Measurements from ENCODE around the gene ZNF552.
"Not testable (repeated sequence)": the region's sequence is repeated elsewhere in the genome, so short reads cannot be mapped to it uniquely, and the experiment has no call there.

ZNF552 gene

GRCh38 chr19:57829316-57829715, 14.6 kb upstream of the ZNF552 start:
- Histone ChIP-seq H3K9ac (ENCODE audit: low read depth, low read length) (no peak overlapping the region), H2AFZ (ENCODE audit: low read depth, low read length) (no peak overlapping the region), H3K4me1 (ENCODE audit: insufficient read depth, low read length) (no peaks in the 10 kb centered on the region), H4K20me1 (ENCODE audit: insufficient read depth, low read length) (peaks cover 18% of the 10 kb centered on the region), H3K4me2 (ENCODE audit: insufficient read depth, low read length) (no peak overlapping the region), H3K36me3 (ENCODE audit: insufficient read depth, low read length) (peaks cover 31% of the 10 kb centered on the region), H3K4me3 (ENCODE audit: low read depth in 1 of 2, low read length in 2 of 2) (no peak overlapping the region), H3K9me3 (ENCODE audit: insufficient read depth, low read length, severe bottlenecking) (no peaks in the 10 kb centered on the region), H3K79me2 (ENCODE audit: insufficient read depth, low read length) (peaks cover 87% of the 10 kb centered on the region), H3K27ac (ENCODE audit: low read length) (no peak overlapping the region), H3K27me3 (ENCODE audit: insufficient read depth, low read length, poor library complexity) (no peaks in the 10 kb centered on the region)
- TF ChIP-seq CTCF (IDR thresholded peaks at IDR 0.05; ENCODE audit: borderline replicate concordance, extremely low read depth, low read length, poor library complexity, severe bottlenecking) (no peak), EZH2 (IDR thresholded peaks at IDR 0.05; ENCODE audit: borderline replicate concordance, low read depth, low read length, severe bottlenecking) (no peak)
- ATAC-seq (ENCODE audit: insufficient read depth, low read depth) (no peak), DNase-seq (no peak)

DNA sequence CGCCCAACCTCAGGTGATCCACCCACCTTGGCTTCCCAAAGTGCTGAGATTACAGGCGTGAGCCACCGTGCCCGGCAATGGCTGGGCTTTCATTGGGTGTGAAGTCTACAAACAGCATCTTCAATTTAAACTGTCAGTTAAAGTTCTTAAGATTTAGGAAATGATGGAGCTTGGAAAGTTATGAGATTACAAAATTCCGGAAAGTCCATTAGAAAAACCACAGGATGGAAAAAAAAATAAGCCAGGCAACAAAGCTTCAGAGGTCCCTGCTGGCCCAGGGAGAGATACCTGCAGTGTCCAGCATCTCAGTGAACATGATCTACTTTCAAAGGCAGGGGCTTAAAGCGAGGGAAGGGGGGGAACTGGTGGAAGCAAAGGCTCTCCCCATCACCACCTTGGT, 10.8 kb upstream of the ZNF552 start:
- DNase-seq (no peak), ATAC-seq (ENCODE audit: insufficient read depth, low read depth) (no peak)
- Histone ChIP-seq H3K9ac (ENCODE audit: low read depth, low read length) (no peak overlapping the region), H4K20me1 (ENCODE audit: insufficient read depth, low read length) (peaks cover 32% of the 10 kb centered on the region), H3K79me2 (ENCODE audit: insufficient read depth, low read length) (peaks cover 95% of the 10 kb centered on the region), H3K4me2 (ENCODE audit: insufficient read depth, low read length) (no peak overlapping the region), H3K27me3 (ENCODE audit: insufficient read depth, low read length, poor library complexity) (no peaks in the 10 kb centered on the region), H3K9me3 (ENCODE audit: insufficient read depth, low read length, severe bottlenecking) (no peaks in the 10 kb centered on the region), H2AFZ (ENCODE audit: low read depth, low read length) (no peak overlapping the region), H3K27ac (ENCODE audit: low read length) (no peak overlapping the region), H3K4me3 (ENCODE audit: low read depth in 1 of 2, low read length in 2 of 2) (no peak overlapping the region), H3K36me3 (ENCODE audit: insufficient read depth, low read length) (peaks cover 55% of the 10 kb centered on the region), H3K4me1 (ENCODE audit: insufficient read depth, low read length) (peaks cover 11% of the 10 kb centered on the region)
- TF ChIP-seq CTCF (IDR thresholded peaks at IDR 0.05; ENCODE audit: borderline replicate concordance, extremely low read depth, low read length, poor library complexity, severe bottlenecking): no peak
- TF ChIP-seq EZH2 (IDR thresholded peaks at IDR 0.05; ENCODE audit: borderline replicate concordance, low read depth, low read length, severe bottlenecking): no peak

DNA sequence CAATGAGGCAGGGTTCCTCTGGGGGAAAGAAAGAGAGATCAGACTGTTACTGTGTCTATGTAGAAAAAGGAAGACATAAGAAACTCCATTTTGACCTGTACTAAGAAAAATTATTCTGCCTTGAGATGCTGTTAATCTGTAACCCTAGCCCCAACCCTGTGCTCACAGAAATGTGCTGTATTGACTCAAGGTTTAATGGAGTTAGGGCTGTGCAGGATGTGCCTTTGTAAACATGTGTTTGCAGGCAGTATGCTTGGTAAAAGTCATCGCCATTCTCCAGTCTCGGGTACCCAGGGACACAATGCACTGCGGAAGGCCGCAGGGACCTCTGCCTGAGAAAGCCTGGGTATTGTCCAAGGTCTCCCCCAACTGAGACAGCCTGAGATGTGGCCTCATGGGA, 8.9 kb upstream of the ZNF552 start:
- peaks cover 93% of the 10 kb centered on the region for H3K79me2 ChIP-seq (ENCODE audit: insufficient read depth, low read length)
- H3K36me3 ChIP-seq (ENCODE audit: insufficient read depth, low read length): peaks cover 45% of the 10 kb centered on the region
- H4K20me1 ChIP-seq (ENCODE audit: insufficient read depth, low read length): peaks cover 24% of the 10 kb centered on the region; the same call in 1 of the 2 replicates

DNA sequence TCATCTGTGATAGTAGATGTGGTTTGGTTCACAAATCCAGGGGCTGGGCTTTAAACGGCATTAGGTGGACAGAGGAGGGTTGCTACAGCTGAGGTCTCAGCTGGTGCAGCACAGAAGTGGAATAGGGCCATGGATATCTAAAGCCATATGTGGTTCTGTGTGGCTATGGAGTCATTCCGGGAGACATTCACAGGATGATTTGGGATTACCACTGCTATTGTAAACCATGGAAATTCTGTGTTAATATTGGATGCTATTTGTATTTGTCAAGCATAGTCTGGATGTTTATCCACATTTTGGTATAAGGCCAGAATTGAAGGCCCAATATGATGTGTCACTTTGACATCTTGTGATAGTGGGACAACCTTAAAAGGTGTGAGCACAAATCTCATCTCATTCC, 8.4 kb upstream of the ZNF552 start:
- not testable (repeated sequence) for H3K9me3 ChIP-seq (ENCODE audit: insufficient read depth, low read length, severe bottlenecking); H3K27ac ChIP-seq (ENCODE audit: low read length); H3K27me3 ChIP-seq (ENCODE audit: insufficient read depth, low read length, poor library complexity); ATAC-seq (ENCODE audit: insufficient read depth, low read depth); H2AFZ ChIP-seq (ENCODE audit: low read depth, low read length); H3K9ac ChIP-seq (ENCODE audit: low read depth, low read length); H3K4me2 ChIP-seq (ENCODE audit: insufficient read depth, low read length); DNase-seq; H3K4me3 ChIP-seq (ENCODE audit: low read depth in 1 of 2, low read length in 2 of 2)
- peaks cover 93% of the 10 kb centered on the region for H3K79me2 ChIP-seq (ENCODE audit: insufficient read depth, low read length)
- peaks cover 45% of the 10 kb centered on the region for H3K36me3 ChIP-seq (ENCODE audit: insufficient read depth, low read length)
- H4K20me1 ChIP-seq (ENCODE audit: insufficient read depth, low read length): peaks cover 24% of the 10 kb centered on the region; the same call in 1 of the 2 replicates
- peaks cover 25% of the 10 kb centered on the region for H3K4me1 ChIP-seq (ENCODE audit: insufficient read depth, low read length)

More for the DNA sequence above, 8.9 kb upstream of the ZNF552 start:
- H3K27ac ChIP-seq (ENCODE audit: low read length); H3K4me2 ChIP-seq (ENCODE audit: insufficient read depth, low read length); H3K9me3 ChIP-seq (ENCODE audit: insufficient read depth, low read length, severe bottlenecking); ATAC-seq (ENCODE audit: insufficient read depth, low read depth); DNase-seq; H2AFZ ChIP-seq (ENCODE audit: low read depth, low read length); H3K4me3 ChIP-seq (ENCODE audit: low read depth in 1 of 2, low read length in 2 of 2); H3K9ac ChIP-seq (ENCODE audit: low read depth, low read length); H3K27me3 ChIP-seq (ENCODE audit: insufficient read depth, low read length, poor library complexity): not testable (repeated sequence)
- H3K4me1 ChIP-seq (ENCODE audit: insufficient read depth, low read length): peaks cover 20% of the 10 kb centered on the region

DNA sequence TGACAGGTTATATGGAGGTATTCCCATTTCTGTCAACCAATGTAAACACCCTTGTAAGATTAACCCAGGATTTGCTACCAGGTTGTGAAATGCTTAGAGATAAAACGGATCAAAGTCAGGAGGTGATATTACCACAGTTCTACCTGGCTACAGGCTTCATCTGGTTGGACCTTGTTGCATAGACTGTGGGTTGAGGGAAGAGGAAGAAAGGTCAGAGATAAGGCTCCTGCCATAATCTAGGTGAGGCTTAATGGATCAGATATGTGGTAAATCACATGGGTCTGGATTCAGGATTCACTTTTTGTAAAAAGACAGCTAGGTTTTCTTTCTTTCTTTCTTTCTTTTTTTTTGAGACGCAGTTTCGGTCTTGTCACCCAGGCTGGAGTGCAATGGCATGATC, 6.8 kb upstream of the ZNF552 start:
- Histone ChIP-seq H3K79me2 (ENCODE audit: insufficient read depth, low read length) (peaks cover 81% of the 10 kb centered on the region), H3K4me2 (ENCODE audit: insufficient read depth, low read length) (peak overlapping the region; percentile 4; the same call in 1 of the 2 replicates), H3K4me1 (ENCODE audit: insufficient read depth, low read length) (peaks cover 27% of the 10 kb centered on the region), H4K20me1 (ENCODE audit: insufficient read depth, low read length) (peaks cover 23% of the 10 kb centered on the region; the same call in 1 of the 2 replicates), H3K36me3 (ENCODE audit: insufficient read depth, low read length) (peaks cover 44% of the 10 kb centered on the region)
- H3K9ac ChIP-seq (ENCODE audit: low read depth, low read length); H2AFZ ChIP-seq (ENCODE audit: low read depth, low read length); ATAC-seq (ENCODE audit: insufficient read depth, low read depth); H3K27ac ChIP-seq (ENCODE audit: low read length); H3K9me3 ChIP-seq (ENCODE audit: insufficient read depth, low read length, severe bottlenecking); H3K4me3 ChIP-seq (ENCODE audit: low read depth in 1 of 2, low read length in 2 of 2); H3K27me3 ChIP-seq (ENCODE audit: insufficient read depth, low read length, poor library complexity); DNase-seq: not testable (repeated sequence)

- Histone ChIP-seq H3K4me3 (ENCODE audit: low read depth in 1 of 2, low read length in 2 of 2) (peak overlapping the region in 1 of 2 experiments; percentile 95; a peak in 3 of 4 replicates), H3K4me2 (ENCODE audit: insufficient read depth, low read length) (peak overlapping the region; percentile 72), H3K9ac (ENCODE audit: low read depth, low read length) (peak overlapping the region; percentile 92; the same call in 1 of the 2 replicates), H3K4me1 (ENCODE audit: insufficient read depth, low read length) (peaks cover 27% of the 10 kb centered on the region), H3K79me2 (ENCODE audit: insufficient read depth, low read length) (peaks cover 77% of the 10 kb centered on the region), H4K20me1 (ENCODE audit: insufficient read depth, low read length) (peaks cover 19% of the 10 kb centered on the region; the same call in 1 of the 2 replicates), H3K36me3 (ENCODE audit: insufficient read depth, low read length) (peaks cover 40% of the 10 kb centered on the region)
- H3K27ac ChIP-seq (ENCODE audit: low read length); H2AFZ ChIP-seq (ENCODE audit: low read depth, low read length); ATAC-seq (ENCODE audit: insufficient read depth, low read depth); H3K9me3 ChIP-seq (ENCODE audit: insufficient read depth, low read length, severe bottlenecking); DNase-seq; H3K27me3 ChIP-seq (ENCODE audit: insufficient read depth, low read length, poor library complexity): not testable (repeated sequence)
Observed at GRCh38 chr19:57821095-57821494, 6.4 kb upstream of the ZNF552 start.
